Amniotic stem cell (primary cell): ENCODE results near the gene WWP2.
A peak's percentile ranks its signal among the peaks of the same experiment; 100 is the strongest.

Source experiments
- DNase-seq: peaks from one replicate; lab custom pipeline; 2025; lab: John Stamatoyannopoulos, UW

WWP2 gene

GRCh38 chr16:69890114-69890891 lies 128.2 kb downstream of the WWP2 start:
- no peak for DNase-seq

- DNase-seq, result no peak
Observed at GRCh38 chr16:69890892-69891282, 128.8 kb downstream of the WWP2 start.

DNA sequence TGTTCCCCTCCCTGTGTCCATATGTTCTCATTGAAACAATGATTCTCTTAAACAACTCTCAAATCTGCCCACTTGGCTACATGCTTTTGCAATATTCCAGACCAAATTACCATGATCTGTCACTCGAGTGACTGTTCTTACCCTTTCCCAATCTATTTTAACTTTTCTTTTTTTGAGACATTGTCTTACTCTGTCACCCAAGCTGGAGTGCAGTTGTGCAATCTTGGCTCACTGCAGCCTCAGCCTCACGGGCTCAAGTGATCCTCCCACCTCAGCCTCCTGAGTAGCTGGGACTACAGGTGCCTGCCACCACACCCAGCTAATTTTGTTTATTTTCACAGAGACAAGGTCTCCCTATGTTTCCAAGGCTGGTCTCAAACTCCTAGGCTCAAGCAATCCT lies 130.2 kb downstream of the WWP2 start:
- no peak for DNase-seq

DNA sequence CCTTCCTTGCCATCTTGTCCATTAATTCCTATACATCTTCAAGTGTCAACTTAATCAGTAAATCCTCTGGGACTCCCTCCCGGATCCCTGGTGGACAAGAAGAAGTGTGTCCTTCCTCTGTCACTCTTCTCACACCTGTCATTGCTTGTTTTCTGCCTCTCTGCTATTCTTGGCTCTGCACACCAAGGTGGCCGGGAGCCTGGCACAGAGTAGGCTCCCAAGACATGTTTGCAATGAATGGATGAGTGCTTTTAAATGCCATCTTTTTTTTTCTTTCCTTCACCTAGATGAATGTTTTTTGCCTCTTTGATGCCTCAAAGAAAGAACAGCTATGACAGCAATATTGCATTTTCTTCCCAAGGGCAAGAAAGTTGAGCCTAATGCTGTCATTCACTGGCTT lies 131.0 kb downstream of the WWP2 start:
- no peak for DNase-seq

DNA sequence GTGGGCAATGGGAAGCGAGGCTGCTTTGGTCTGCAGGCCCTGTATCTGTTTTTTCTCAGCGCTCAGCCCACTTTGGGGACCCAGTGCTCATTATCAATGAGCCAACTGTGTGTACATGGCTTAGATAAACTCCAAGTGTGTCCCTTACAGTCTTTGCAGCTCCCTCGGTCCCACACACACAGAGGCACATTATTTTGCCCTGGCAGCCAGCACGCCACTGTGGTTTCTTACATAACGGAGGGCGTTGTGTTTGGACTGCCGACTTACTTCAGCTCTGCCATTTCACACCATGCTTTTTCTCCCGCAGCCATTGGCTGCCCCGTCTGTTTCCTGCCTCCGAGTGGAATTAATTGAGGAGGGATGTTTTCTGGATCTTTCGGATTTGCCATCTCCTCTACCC lies 132.5 kb downstream of the WWP2 start:
- no peak for DNase-seq

DNA sequence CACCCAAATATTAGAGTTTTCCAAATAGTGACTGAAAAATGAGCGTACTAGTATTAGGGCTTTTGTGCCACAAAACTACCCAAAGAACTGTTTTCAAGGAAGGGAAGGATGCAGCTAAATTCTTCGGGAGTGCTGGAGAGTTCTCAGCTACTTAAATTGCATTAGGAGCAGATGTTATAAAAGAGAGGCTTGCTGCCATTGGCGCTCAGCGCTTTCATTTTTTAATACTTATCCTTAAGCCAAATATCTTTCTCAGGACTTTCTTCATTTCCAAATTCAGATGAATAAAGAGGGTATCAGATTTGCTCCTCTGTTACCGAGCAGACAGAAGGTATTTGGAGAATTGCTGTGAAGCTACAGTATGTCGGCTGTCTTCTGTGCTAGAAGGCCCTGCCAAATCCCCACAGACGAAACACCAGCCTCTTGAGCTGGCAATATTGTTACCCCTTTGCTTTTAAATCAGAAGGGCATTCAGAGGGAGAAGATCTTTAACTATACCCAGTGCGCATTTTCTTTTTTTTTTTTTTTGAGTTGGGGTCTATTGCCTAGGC lies 141.8 kb downstream of the WWP2 start:
- no peak for DNase-seq

DNA sequence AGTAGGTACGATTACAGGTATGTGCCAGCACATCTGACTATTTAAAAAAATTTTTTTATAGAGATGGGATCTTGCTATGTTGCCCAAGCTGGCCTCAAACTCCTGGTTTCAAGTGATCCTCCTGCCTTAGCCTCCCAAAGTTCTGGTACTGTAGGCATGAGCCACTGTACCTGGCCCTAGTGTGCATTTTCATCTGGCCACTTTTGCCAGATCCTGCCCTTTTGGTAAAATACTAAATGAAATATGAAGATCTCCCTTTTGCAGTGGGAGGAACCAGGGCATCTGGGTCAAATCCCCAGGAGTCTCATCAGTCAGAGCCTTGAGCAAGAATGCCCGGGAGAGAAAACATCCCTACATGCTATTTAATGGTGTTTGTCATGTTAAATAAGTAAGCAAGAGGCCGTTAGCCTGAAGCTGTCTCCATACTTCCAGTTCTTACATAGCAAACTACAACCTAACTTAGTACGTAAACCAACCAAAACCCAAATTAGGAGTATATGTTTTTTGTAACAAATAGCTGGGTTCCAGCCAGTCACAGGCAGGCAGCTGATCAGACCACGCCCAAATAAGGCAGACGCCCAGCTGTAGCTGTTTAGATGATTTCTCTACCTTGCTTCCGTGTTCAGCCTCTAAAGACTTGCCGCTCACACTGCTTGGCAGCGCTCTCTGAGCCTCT lies 142.5 kb downstream of the WWP2 start:
- no peak for DNase-seq

GRCh38 chr16:69905171-69905555 lies 143.0 kb downstream of the WWP2 start:
- DNase-seq, result no peak

GRCh38 chr16:69906838-69907401 lies 144.8 kb downstream of the WWP2 start:
- DNase-seq, result no peak

DNA sequence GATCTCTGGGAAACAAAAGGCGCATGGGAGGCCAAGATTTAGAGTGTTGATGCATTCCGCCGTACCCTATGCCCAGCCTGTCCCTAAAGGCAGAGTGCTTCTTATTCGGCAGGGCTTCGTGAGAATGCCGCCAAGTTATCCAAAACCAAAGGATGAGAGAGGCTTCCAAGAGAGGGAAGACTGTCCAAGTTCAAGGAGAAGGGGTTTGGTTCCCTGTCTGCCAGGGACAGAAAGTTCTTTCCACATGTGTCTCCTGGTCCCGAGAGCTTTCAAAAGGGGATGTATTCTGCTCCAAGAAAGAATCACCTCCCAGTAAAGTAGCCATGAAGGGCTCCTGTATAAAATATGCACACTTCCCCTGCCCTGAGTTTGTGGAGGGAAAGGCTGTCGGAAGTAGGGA lies 146.9 kb downstream of the WWP2 start:
- DNase-seq, result no peak

- no peak for DNase-seq
Observed at GRCh38 chr16:69909760-69910159, 147.6 kb downstream of the WWP2 start.

- DNase-seq, result no peak
Observed at GRCh38 chr16:69910964-69911363, 148.8 kb downstream of the WWP2 start.

- DNase-seq, result no peak
Observed at GRCh38 chr16:69916462-69916861, 154.3 kb downstream of the WWP2 start.

DNA sequence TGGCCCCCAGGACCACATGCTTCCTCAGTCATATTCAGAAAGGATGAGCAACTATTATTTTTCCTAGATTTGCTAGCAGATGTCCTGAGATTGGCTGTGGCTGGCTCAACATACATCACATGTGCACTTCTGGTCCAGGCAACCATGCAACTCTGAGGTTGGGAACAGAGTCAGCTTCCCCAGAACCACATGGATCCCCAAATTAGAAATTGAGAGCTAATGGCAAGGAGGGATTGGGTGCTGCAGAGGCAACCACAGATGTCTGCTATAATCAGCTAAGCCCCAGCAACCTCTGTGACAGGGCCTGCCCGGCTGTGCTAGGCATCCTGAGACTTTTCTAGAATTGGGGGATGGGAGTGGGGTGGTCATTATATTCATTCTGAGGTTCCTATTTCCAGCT lies 155.2 kb downstream of the WWP2 start:
- no peak for DNase-seq

- DNase-seq, result peak; percentile 92
Observed at GRCh38 chr16:69917739-69918138, 155.6 kb downstream of the WWP2 start.

DNA sequence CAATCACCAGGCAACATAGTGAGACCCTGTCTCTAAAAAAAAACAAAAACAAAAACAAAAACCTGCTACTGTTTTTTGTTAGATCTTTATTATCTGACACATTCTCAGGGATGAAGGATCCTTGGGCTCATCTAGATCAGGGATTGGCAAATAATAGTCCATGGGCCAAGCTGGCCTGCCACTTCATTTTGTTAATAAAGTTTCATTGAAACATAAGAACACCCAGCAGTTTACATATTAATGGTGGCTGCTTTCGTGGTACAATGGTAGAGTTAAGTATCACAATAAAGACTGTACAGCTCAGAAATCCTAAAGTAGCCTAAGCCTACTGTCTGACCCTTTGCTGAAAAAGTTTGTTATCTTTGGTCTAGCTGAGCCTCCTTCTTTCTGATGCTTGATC lies 156.1 kb downstream of the WWP2 start:
- no peak for DNase-seq

DNA sequence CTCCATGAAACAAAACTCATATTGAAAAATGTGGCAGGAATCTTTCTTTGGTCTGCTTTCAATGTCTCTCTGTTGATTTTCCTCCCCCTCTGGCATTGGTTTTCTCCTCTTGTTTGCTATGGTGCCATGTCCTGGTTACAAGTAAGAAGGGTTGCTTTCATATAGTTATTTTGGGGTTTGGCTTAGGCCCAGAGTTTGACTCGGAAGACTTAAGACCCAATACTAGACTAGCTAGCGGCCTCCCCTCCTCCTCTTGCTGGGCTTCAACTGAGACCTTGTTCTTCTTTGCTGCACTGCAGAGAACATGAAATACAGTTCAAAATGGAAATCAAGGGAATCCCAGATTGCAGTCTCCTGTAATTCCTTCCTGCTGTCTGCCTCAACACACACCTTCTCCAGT lies 159.0 kb downstream of the WWP2 start:
- DNase-seq, result no peak

- no peak for DNase-seq
Observed at GRCh38 chr16:69922200-69922599, 160.1 kb downstream of the WWP2 start.

GRCh38 chr16:69924041-69924775 lies 162.1 kb downstream of the WWP2 start:
- no peak for DNase-seq

DNA sequence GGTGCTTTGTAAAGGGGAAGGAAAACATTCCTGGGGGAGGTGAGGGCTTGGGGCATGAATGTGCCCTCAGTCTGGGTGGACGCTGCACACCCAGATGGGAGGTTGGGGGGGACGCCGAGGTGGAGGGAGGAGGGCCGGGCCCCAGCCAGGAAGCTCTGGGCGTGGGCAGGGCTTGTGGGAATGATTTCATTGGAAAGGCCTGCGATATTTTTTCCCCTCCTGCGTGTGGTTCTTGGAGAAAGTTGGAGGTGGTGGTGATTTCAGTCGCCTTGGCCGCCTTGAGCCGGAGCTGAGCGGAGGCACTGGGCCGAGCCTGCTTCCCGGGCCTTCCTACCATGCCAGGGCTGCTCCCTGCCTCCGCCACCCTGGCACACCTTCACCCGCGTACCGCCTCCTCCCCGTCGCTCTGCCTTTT lies 162.7 kb downstream of the WWP2 start:
- peak; percentile 55 for DNase-seq

GRCh38 chr16:69925311-69925710 lies 163.2 kb downstream of the WWP2 start:
- DNase-seq, result no peak

DNA sequence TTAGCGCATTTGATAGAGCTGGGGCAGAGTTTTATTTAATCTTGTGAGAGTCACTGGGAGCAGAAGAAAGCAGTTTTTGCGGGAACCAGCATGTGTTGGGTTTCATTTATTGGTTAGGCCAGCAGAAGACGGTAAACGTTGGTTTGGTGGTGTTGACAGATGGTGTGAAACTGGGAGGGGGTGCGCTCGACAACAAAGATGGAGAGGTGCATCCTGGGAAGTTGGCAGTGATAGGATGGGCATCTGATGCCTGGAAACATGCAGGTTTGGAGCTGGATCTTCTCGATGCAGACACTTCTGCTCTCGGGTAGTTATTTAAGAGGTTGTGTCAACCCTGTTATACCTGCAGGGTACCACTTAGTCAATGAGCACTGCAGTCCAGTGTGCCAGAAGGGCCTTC lies 164.1 kb downstream of the WWP2 start:
- DNase-seq, result no peak
